Neural cell (in vitro differentiated cells): ENCODE results near the gene CCNA2. TPM values are rescaled to one million over a fixed set of nuclear protein-coding genes. Genes with fewer than 3 reads are reported as not detected.

Experiments used
- H2AFZ ChIP-seq: fragments of 200-600, 300-800 bp; sonication (generic), shearing (Covaris generic); 2 replicates; pipeline ENCODE4 v1.6.0; 2014; ENCODE audit warnings: low read depth, mild to moderate bottlenecking, antibody characterized with exemption, low read length, moderate library complexity
- H3F3A ChIP-seq: fragments of 200-600 bp; shearing (Covaris generic); 2 replicates; pipeline ENCODE4 v1.6.1; 2016; ENCODE audit warnings: mild to moderate bottlenecking, moderate library complexity, mixed read lengths, antibody characterized with exemption, low read length; ENCODE audit not compliant: insufficient read depth, poor library complexity, severe bottlenecking
- H3K27ac ChIP-seq: fragments of 200-600, 300-800 bp; sonication (generic), shearing (Covaris generic); 2 replicates; pipeline ENCODE4 v1.5.1; 2014; ENCODE audit warnings: mild to moderate bottlenecking, low read length, moderate library complexity
- H3K27me3 ChIP-seq: fragments of 300-800, 200-600 bp; sonication (generic), shearing (Covaris generic); 2 replicates; pipeline ENCODE4 v1.6.0; 2014; ENCODE audit warnings: mild to moderate bottlenecking, low read depth, low read length, moderate library complexity; ENCODE audit not compliant: insufficient read depth
- H3K36me3 ChIP-seq: fragments of 300-800, 200-600 bp; sonication (generic), shearing (Covaris generic); 2 replicates; pipeline ENCODE4 v1.5.1; 2014; ENCODE audit warnings: mild to moderate bottlenecking, antibody characterized with exemption, low read length, moderate library complexity; ENCODE audit not compliant: insufficient read depth
- H3K4me2 ChIP-seq: fragments of 300-800, 200-600 bp; sonication (generic), shearing (Covaris generic); 2 replicates; pipeline ENCODE4 v1.6.0; 2014; ENCODE audit warnings: mild to moderate bottlenecking, low read length
- H3K4me3 ChIP-seq: fragments of 300-800, 200-600 bp; sonication (generic), shearing (Covaris generic); 2 replicates; pipeline ENCODE4 v1.5.1; 2014; ENCODE audit warnings: mild to moderate bottlenecking, low read length, moderate library complexity
- H3K79me2 ChIP-seq: fragments of 200-600 bp; shearing (Covaris generic); replicated peaks from 2 replicates; pipeline ENCODE4 v1.6.0; 2014; ENCODE audit warnings: mild to moderate bottlenecking, low read length, moderate library complexity; ENCODE audit not compliant: insufficient read depth
- H3K9ac ChIP-seq: fragments of 300-800, 200-600 bp; sonication (generic), shearing (Covaris generic); 2 replicates; pipeline ENCODE4 v1.6.1; 2016; ENCODE audit warnings: mild to moderate bottlenecking, low read length, mixed read lengths
- H3K9me2 ChIP-seq: fragments of 200-600 bp; shearing (Covaris generic); 2 replicates; pipeline ENCODE4 v1.6.1; 2016; ENCODE audit warnings: mild to moderate bottlenecking, low read length, mixed read lengths; ENCODE audit not compliant: insufficient read depth
- H3K9me3 ChIP-seq: fragments of 200-600, 300-800 bp; sonication (generic), shearing (Covaris generic); 2 replicates; pipeline ENCODE4 v1.6.1; 2016; ENCODE audit warnings: mild to moderate bottlenecking, mixed run types, low read length, moderate library complexity, mixed read lengths
- H4K20me1 ChIP-seq: fragments of 200-600 bp; shearing (Covaris generic); 2 replicates; pipeline ENCODE4 v1.6.1; 2016; ENCODE audit warnings: mild to moderate bottlenecking, mixed run types; ENCODE audit not compliant: insufficient read depth
- CTCF ChIP-seq: fragments of 450-650 bp; IDR thresholded peaks from 2 replicates; pipeline ENCODE4 v1.5.1; 2014; ENCODE audit warnings: antibody characterized with exemption, mild to moderate bottlenecking, moderate library complexity; ENCODE audit not compliant: poor library complexity, severe bottlenecking
- EP300 ChIP-seq: fragments of 450-650 bp; conservative IDR thresholded peaks from 2 replicates; pipeline ENCODE4 v1.6.1; 2014; ENCODE audit warnings: antibody characterized with exemption, mild to moderate bottlenecking, moderate library complexity; ENCODE audit not compliant: poor library complexity, severe bottlenecking
- EZH2 ChIP-seq: fragments of 200-600, 300-800 bp; shearing (Covaris generic), sonication (generic); IDR thresholded peaks from 2 replicates; pipeline ENCODE4 v1.6.1; 2014; ENCODE audit warnings: antibody characterized with exemption, low read length, borderline replicate concordance, mild to moderate bottlenecking; ENCODE audit not compliant: insufficient read depth, poor library complexity, severe bottlenecking
- MXI1 ChIP-seq: fragments of 450-650 bp; conservative IDR thresholded peaks from 2 replicates; pipeline ENCODE4 v1.6.1; 2014; ENCODE audit warnings: antibody characterized with exemption, mild to moderate bottlenecking; ENCODE audit not compliant: poor library complexity, severe bottlenecking
- POLR2AphosphoS5 ChIP-seq: IDR thresholded peaks from 2 replicates; pipeline ENCODE4 v1.6.1; 2012
- RAD21 ChIP-seq: fragments of 450-650 bp; conservative IDR thresholded peaks from 2 replicates; pipeline ENCODE4 v1.6.1; 2014; ENCODE audit warnings: antibody characterized with exemption, mild to moderate bottlenecking, moderate library complexity
- REST ChIP-seq: IDR thresholded peaks from 2 replicates; pipeline ENCODE4 v1.6.1; 2012; ENCODE audit warnings: borderline replicate concordance
- SMC3 ChIP-seq: fragments of 450-650 bp; conservative IDR thresholded peaks from 2 replicates; pipeline ENCODE4 v1.6.1; 2014; ENCODE audit warnings: antibody characterized with exemption, mild to moderate bottlenecking, moderate library complexity; ENCODE audit not compliant: poor library complexity
- TAF1 ChIP-seq: IDR thresholded peaks from 2 replicates; pipeline ENCODE4 v1.6.1; 2012; ENCODE audit warnings: low read depth
- polyA plus RNA-seq: library from polyadenylated mRNA; depleted of rRNA; stranded (reverse); fragments of >200 nt; gene quantifications from 2 replicates; pipeline ENCODE4 v1.2.3, GENCODE V29; 2014

CCNA2 gene
- polyA plus RNA-seq, 1 donor from 2014 or later = 7.5 TPM

- TF ChIP-seq MXI1 (no peak), RAD21 (no peak), EZH2 (no peak), SMC3 (no peak), CTCF (no peak), EP300 (no peak), TAF1 (no peak)
- Histone ChIP-seq H3K9ac (no peak overlapping the region), H3K27me3 (no peaks in the 10 kb centered on the region), H3F3A (no peaks in the 10 kb centered on the region), H3K27ac (no peak overlapping the region), H4K20me1 (no peaks in the 10 kb centered on the region), H3K36me3 (peaks cover 28% of the 10 kb centered on the region), H3K9me2 (no peaks in the 10 kb centered on the region), H3K4me3 (no peak overlapping the region), H3K9me3 (no peaks in the 10 kb centered on the region), H3K79me2 (peaks cover 10% of the 10 kb centered on the region), H3K4me2 (no peak overlapping the region), H2AFZ (no peak overlapping the region)
Observed at GRCh38 chr4:121863799-121864198, 40.1 kb upstream of the CCNA2 start.

- Histone ChIP-seq H2AFZ (no peak overlapping the region), H4K20me1 (no peaks in the 10 kb centered on the region), H3K9me3 (no peaks in the 10 kb centered on the region), H3K27me3 (no peaks in the 10 kb centered on the region), H3K36me3 (peaks cover 14% of the 10 kb centered on the region), H3K79me2 (peaks cover 4% of the 10 kb centered on the region), H3F3A (no peaks in the 10 kb centered on the region), H3K27ac (no peak overlapping the region), H3K9ac (no peak overlapping the region), H3K9me2 (no peaks in the 10 kb centered on the region), H3K4me3 (no peak overlapping the region), H3K4me2 (no peak overlapping the region)
- TF ChIP-seq MXI1 (no peak), EZH2 (no peak), REST (no peak), EP300 (no peak), TAF1 (no peak), POLR2AphosphoS5 (no peak), CTCF (no peak), RAD21 (no peak), SMC3 (no peak)
Observed at GRCh38 chr4:121861426-121861825, 37.7 kb upstream of the CCNA2 start.
